ENCODE measurements around the gene DPAGT1.

DPAGT1 gene

DNA sequence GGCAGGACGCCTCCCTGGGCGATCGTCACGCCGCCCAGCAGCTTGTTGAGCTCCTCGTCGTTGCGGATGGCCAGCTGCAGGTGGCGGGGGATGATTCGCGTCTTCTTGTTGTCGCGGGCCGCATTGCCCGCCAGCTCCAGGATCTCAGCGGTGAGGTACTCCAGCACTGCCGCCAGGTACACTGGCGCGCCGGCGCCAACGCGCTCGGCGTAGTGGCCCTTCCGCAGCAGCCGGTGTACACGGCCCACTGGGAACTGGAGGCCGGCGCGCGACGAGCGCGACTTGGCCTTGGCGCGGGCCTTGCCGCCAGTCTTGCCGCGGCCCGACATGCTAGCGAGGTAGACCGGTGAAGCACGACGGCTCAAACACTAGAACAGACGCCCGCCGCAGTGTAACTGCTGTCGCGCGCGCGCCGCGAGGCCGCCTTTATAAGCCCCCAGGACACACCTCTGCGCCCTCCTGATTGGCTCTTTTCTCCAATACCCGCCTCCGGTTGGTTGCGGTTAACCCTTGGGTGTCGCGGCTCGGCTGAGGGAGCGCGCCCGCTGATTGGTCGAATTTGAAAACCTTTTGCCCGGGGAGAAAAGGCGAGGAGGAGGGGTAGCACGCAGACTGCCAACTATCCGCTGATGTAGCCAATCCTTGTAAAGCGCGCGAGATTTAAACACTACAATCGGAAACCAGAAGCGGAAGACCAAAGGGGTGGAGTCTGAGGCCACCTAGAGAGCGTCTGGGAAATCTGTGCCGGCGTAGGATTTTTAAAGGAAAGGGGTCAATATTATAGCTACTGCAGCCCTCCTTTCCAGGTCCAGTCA is 6.4 kb downstream of the DPAGT1 start:
- H3K4me3 ChIP-seq (ENCODE audit: control insufficient read depth in 1 of 7, extremely low read depth in 1 of 7, insufficient read depth in 4 of 7, low read depth in 2 of 7, low read length in 6 of 7) = peak overlapping the region; percentile 15 to 90 (median 79)
- POLR2A ChIA-PET = interaction anchor here (0.6 to 2.6 kb wide), 10 partner anchors 10 to 77 kb away, joined by 3 to 19 read pairs (median 4); partner anchors contain the start of genes C2CD2L, HMBS, HYOU1 and RPS25
- H3K36me3 ChIP-seq (ENCODE audit: control insufficient read depth in 4 of 4, insufficient read depth in 4 of 4, low read length in 3 of 4) = peaks cover 8 to 52% (median 25%) of the 10 kb centered on the region in 4 experiments
- peak; percentile 100 for DNase-seq
- no peaks in the 10 kb centered on the region for H3K9me3 ChIP-seq (ENCODE audit: control extremely low read depth in 1 of 5, control insufficient read depth in 4 of 5, insufficient read depth in 2 of 5, low read depth in 1 of 5, low read length in 4 of 5)
- CTCF ChIA-PET = interaction anchor here (0.8 to 2.8 kb wide), 20 partner anchors 10 to 101 kb away, joined by 3 to 25 read pairs (median 4); partner anchors contain the start of genes C2CD2L, HINFP, HMBS and HYOU1
- peak overlapping the region; percentile 48 to 88 for H3K27ac ChIP-seq (ENCODE audit: insufficient read depth in 1 of 2, low read depth in 1 of 2, low read length in 2 of 2, poor library complexity in 1 of 2, severe bottlenecking in 2 of 2)
- peaks cover 11 to 48% (median 38%) of the 10 kb centered on the region in 4 experiments for H3K4me1 ChIP-seq (ENCODE audit: control extremely low read depth in 1 of 4, control insufficient read depth in 4 of 4, insufficient read depth in 4 of 4, low read length in 3 of 4)
- WGBS (ENCODE audit: insufficient coverage) = under 1% methylated on average over 65 of the region's 79 CpGs
- H3K27me3 ChIP-seq (replicated peaks in 2 of 5; ENCODE audit: control insufficient read depth in 4 of 5, insufficient read depth in 5 of 5, low read length in 4 of 5) = no peaks in the 10 kb centered on the region

DNA sequence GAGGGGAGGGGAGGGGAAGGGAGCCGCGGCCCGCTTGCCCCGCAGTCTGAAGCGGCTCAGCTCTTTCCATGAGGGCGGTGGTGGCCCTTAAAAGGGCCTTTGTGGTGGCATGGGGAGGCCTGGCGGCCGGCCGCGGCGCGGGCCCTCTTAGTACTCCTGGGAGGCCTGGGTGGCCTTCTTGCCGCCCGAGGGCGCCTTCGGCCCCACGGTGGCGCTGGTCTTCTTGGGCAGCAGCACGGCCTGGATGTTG is 6.9 kb downstream of the DPAGT1 start:
- Histone ChIP-seq H3K27me3 (replicated peaks in 2 of 5; ENCODE audit: control insufficient read depth in 4 of 5, insufficient read depth in 5 of 5, low read length in 4 of 5) (no peaks in the 10 kb centered on the region), H3K4me1 (ENCODE audit: control extremely low read depth in 1 of 4, control insufficient read depth in 4 of 4, insufficient read depth in 4 of 4, low read length in 3 of 4) (peaks cover 11 to 48% (median 35%) of the 10 kb centered on the region in 4 experiments), H3K4me3 (ENCODE audit: control insufficient read depth in 1 of 7, extremely low read depth in 1 of 7, insufficient read depth in 4 of 7, low read depth in 2 of 7, low read length in 6 of 7) (peak overlapping the region; percentile 15 to 90 (median 79)), H3K36me3 (ENCODE audit: control insufficient read depth in 4 of 4, insufficient read depth in 4 of 4, low read length in 3 of 4) (peaks cover 8 to 57% (median 25%) of the 10 kb centered on the region in 4 experiments), H3K9me3 (ENCODE audit: control extremely low read depth in 1 of 5, control insufficient read depth in 4 of 5, insufficient read depth in 2 of 5, low read depth in 1 of 5, low read length in 4 of 5) (no peaks in the 10 kb centered on the region), H3K27ac (ENCODE audit: insufficient read depth in 1 of 2, low read depth in 1 of 2, low read length in 2 of 2, poor library complexity in 1 of 2, severe bottlenecking in 2 of 2) (peak overlapping the region; percentile 48 to 88)
- peak in 2 of 3 donors; percentile 76 for DNase-seq
- ChIA-PET POLR2A (interaction anchor here (0.6 to 2.6 kb wide), 10 partner anchors 10 to 77 kb away, joined by 3 to 19 read pairs (median 4); partner anchors contain the start of genes C2CD2L, HMBS, HYOU1 and RPS25), CTCF (interaction anchor here (0.8 to 2.8 kb wide), 19 partner anchors 11 to 187 kb away, joined by 3 to 25 read pairs (median 4); partner anchors contain the start of genes C2CD2L, HINFP, HMBS and HYOU1)
- WGBS (ENCODE audit: insufficient coverage) = 0% methylated on average over 19 of the region's 19 CpGs

DNA sequence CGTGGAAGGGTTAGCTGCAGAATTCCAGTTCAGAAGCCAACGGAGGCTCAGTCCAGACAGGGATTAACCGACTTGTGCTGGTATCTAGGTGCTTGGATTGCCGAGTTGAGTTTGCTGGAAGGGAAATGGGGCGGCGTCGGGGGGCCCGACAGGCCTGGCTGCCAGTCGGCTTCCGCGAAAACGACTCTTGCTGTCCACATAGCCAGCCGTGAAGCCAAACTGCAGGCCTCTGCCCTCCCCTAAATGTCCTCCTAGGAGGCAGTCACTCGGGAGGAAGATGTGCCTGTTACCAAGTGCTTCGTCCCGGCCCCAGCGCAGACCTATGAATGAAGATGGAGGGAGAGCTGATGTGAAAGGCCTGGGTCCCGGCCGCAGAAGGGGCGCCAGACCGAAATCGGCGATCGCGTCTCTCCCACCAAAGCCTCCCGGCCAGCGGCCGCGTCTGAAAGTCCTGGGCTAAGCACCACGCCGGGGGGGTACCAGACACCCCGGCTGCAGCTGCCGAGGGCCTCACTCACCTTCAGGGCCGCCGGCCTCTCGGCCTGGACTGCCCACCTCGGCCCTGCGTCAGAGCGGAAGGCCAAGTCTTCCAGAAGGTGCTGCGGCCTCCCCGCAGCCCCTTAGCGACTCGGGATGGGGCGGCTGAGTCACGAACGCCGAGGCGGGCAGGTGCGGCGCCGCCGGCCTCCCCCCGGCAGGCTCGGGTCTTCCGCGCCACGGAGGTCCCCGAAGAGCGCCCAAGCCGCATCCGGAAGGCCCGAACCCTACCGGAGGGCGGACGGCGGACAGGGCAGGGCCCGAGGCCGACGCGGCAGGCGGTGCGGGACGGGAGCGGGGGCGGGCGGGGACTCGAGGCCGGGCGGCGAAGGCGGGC is 7.5 kb downstream of the DPAGT1 start:
- Histone ChIP-seq H3K4me1 (ENCODE audit: control extremely low read depth in 1 of 4, control insufficient read depth in 4 of 4, insufficient read depth in 4 of 4, low read length in 3 of 4) (peaks cover 11 to 47% (median 33%) of the 10 kb centered on the region in 4 experiments), H3K9me3 (ENCODE audit: control extremely low read depth in 1 of 5, control insufficient read depth in 4 of 5, insufficient read depth in 2 of 5, low read depth in 1 of 5, low read length in 4 of 5) (no peaks in the 10 kb centered on the region), H3K27ac (ENCODE audit: insufficient read depth in 1 of 2, low read depth in 1 of 2, low read length in 2 of 2, poor library complexity in 1 of 2, severe bottlenecking in 2 of 2) (peak overlapping the region; percentile 48 to 88), H3K36me3 (ENCODE audit: control insufficient read depth in 4 of 4, insufficient read depth in 4 of 4, low read length in 3 of 4) (peaks cover 8 to 61% (median 25%) of the 10 kb centered on the region in 4 experiments), H3K4me3 (ENCODE audit: control insufficient read depth in 1 of 7, extremely low read depth in 1 of 7, insufficient read depth in 4 of 7, low read depth in 2 of 7, low read length in 6 of 7) (peak overlapping the region; percentile 15 to 90 (median 79)), H3K27me3 (replicated peaks in 2 of 5; ENCODE audit: control insufficient read depth in 4 of 5, insufficient read depth in 5 of 5, low read length in 4 of 5) (no peaks in the 10 kb centered on the region)
- 0% methylated on average over 69 of the region's 81 CpGs for WGBS (ENCODE audit: insufficient coverage)
- peak; percentile 40 to 68 (median 54) for DNase-seq
- ChIA-PET POLR2A (interaction anchor here (0.6 to 2.6 kb wide), 11 partner anchors 9 to 76 kb away, joined by 3 to 19 read pairs (median 4); partner anchors contain the start of genes HMBS, HYOU1, RPS25 and VPS11), CTCF (interaction anchor here (0.7 to 2.8 kb wide), 18 partner anchors 10 to 216 kb away, joined by 3 to 25 read pairs (median 4); partner anchors contain the start of genes C2CD2L, HINFP, HMBS and HYOU1)

DNA sequence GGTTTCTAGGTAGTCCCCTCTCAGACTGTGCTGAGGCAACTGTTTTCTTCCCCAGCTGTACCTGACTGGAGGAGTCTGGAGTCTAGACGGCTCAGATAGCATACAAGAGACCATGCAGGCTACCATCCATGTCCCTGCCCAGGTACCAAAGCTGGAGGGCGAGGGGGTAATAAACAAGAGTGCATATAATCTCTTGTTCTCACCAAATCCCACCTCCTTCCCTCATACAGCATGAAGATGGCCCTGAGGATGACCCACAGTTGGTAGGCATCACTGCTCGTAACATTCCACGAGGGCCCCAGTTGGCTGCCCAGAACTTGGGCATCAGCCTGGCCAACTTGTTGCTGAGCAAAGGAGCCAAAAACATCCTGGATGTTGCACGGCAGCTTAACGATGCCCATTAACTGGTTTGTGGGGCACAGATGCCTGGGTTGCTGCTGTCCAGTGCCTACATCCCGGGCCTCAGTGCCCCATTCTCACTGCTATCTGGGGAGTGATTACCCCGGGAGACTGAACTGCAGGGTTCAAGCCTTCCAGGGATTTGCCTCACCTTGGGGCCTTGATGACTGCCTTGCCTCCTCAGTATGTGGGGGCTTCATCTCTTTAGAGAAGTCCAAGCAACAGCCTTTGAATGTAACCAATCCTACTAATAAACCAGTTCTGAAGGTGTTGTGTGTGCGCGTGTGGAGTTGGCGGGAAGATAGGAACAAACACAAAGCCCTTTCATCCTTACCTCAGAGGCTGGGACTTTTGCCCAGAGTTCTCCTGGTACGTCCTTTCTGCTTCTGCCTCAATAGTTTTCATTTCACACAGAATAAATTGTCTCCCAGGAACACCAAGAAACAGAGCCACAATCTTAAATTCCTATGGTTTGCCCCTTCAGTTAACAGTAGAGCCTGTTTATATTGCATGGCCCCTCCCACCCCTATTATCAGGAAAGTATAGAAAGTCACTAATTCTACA is 8.5 kb downstream of the DPAGT1 start:
- Histone ChIP-seq H3K36me3 (ENCODE audit: control insufficient read depth in 4 of 4, insufficient read depth in 4 of 4, low read length in 3 of 4) (peaks cover 9 to 60% (median 20%) of the 10 kb centered on the region in 4 experiments), H3K4me1 (ENCODE audit: control extremely low read depth in 1 of 4, control insufficient read depth in 4 of 4, insufficient read depth in 4 of 4, low read length in 3 of 4) (peaks cover 11 to 49% (median 36%) of the 10 kb centered on the region in 4 experiments), H3K4me3 (ENCODE audit: control insufficient read depth in 1 of 7, extremely low read depth in 1 of 7, insufficient read depth in 4 of 7, low read depth in 2 of 7, low read length in 6 of 7) (peak overlapping the region in 6 of 7 experiments; percentile 15 to 90 (median 81)), H3K27ac (ENCODE audit: insufficient read depth in 1 of 2, low read depth in 1 of 2, low read length in 2 of 2, poor library complexity in 1 of 2, severe bottlenecking in 2 of 2) (peak overlapping the region; percentile 48 to 88), H3K27me3 (replicated peaks in 2 of 5; ENCODE audit: control insufficient read depth in 4 of 5, insufficient read depth in 5 of 5, low read length in 4 of 5) (no peaks in the 10 kb centered on the region), H3K9me3 (ENCODE audit: control extremely low read depth in 1 of 5, control insufficient read depth in 4 of 5, insufficient read depth in 2 of 5, low read depth in 1 of 5, low read length in 4 of 5) (no peaks in the 10 kb centered on the region)
- CTCF ChIA-PET = interaction anchor here (0.7 to 2.8 kb wide), 6 partner anchors 9 to 217 kb away, joined by 3 to 25 read pairs (median 6); partner anchors contain the start of genes HMBS and VPS11
- whole genome bisulfite sequencing (ENCODE audit: insufficient coverage) = 93% methylated on average over 6 of the region's 12 CpGs
- no peak for DNase-seq
- POLR2A ChIA-PET = interaction anchor here (0.6 to 2.6 kb wide), 4 partner anchors 8 to 54 kb away, joined by 3 to 19 read pairs (median 4); partner anchors contain the start of gene HMBS

DNA sequence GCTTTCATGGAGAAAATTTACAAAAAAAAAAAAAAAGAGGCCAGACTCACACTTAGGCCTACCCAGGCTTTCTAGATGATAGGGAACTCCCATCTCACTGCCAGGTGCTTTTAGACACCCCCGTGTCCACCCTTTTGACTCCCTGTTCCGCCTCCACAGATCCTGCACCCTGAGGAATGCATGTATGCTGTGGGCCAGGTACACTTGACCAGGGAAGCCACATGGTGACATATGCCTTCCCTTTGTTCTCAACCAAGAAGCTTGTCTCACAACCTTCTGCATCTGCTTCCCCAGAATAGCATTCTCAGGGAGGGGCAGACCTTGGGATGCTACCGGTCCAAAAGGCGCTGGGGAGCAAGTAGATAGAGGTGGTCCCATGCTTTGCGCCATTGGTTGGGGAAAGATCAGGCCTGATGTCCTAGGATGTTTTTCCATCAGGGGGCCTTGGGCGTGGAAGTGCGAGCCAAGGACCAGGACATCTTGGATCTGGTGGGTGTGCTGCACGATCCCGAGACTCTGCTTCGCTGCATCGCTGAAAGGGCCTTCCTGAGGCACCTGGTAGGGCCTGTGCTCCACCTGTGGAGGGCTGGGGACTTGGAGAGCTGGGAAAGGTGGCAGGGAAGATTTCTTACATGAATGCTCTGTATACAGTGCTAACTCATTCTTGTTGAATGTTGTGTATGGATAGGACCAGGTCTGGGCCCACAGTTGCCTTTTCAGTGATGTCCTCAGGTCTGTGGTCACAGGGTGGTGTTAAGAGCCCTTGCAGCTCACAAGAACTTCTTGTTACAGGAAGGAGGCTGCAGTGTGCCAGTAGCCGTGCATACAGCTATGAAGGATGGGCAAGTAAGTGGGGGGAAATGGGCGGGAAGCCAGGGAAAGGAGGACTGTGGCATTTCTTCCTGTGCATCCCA is 9.4 kb downstream of the DPAGT1 start:
- H3K27ac ChIP-seq (ENCODE audit: insufficient read depth in 1 of 2, low read depth in 1 of 2, low read length in 2 of 2, poor library complexity in 1 of 2, severe bottlenecking in 2 of 2) = peak overlapping the region in 1 of 2 experiments; percentile 88
- 96% methylated on average over 12 of the region's 13 CpGs for whole genome bisulfite sequencing (ENCODE audit: insufficient coverage)
- peaks cover 5 to 50% (median 14%) of the 10 kb centered on the region in 4 experiments for H3K36me3 ChIP-seq (ENCODE audit: control insufficient read depth in 4 of 4, insufficient read depth in 4 of 4, low read length in 3 of 4)
- H3K4me1 ChIP-seq (ENCODE audit: control extremely low read depth in 1 of 4, control insufficient read depth in 4 of 4, insufficient read depth in 4 of 4, low read length in 3 of 4) = peaks cover 15 to 59% (median 45%) of the 10 kb centered on the region in 4 experiments
- H3K27me3 ChIP-seq (replicated peaks in 2 of 5; ENCODE audit: control insufficient read depth in 4 of 5, insufficient read depth in 5 of 5, low read length in 4 of 5) = no peaks in the 10 kb centered on the region
- CTCF ChIA-PET = interaction anchor here (1.0 to 2.8 kb wide), 5 partner anchors 10 to 28 kb away, joined by 3 to 8 read pairs (median 4); partner anchors contain the start of genes DPAGT1 and VPS11
- peak overlapping the region in 2 of 7 experiments; percentile 79 to 90 for H3K4me3 ChIP-seq (ENCODE audit: control insufficient read depth in 1 of 7, extremely low read depth in 1 of 7, insufficient read depth in 4 of 7, low read depth in 2 of 7, low read length in 6 of 7)
- DNase-seq = no peak
- POLR2A ChIA-PET = interaction anchor here (0.6 kb wide), 1 partner anchor 14 kb away, joined by 4 read pairs; no protein-coding TSS in a partner anchor
- no peaks in the 10 kb centered on the region for H3K9me3 ChIP-seq (ENCODE audit: control extremely low read depth in 1 of 5, control insufficient read depth in 4 of 5, insufficient read depth in 2 of 5, low read depth in 1 of 5, low read length in 4 of 5)

Data from common myeloid progenitor, CD34-positive (primary cell).